ENCODE results near the gene FGFBP1. TPM values are rescaled to one million over a fixed set of nuclear protein-coding genes. Genes with fewer than 3 reads are reported as not detected.

Gene FGFBP1
- polyA plus RNA-seq, 2 of the 4 experiments (the other 2 are of a cell fraction), result 1.1 to 4.0 TPM

DNA sequence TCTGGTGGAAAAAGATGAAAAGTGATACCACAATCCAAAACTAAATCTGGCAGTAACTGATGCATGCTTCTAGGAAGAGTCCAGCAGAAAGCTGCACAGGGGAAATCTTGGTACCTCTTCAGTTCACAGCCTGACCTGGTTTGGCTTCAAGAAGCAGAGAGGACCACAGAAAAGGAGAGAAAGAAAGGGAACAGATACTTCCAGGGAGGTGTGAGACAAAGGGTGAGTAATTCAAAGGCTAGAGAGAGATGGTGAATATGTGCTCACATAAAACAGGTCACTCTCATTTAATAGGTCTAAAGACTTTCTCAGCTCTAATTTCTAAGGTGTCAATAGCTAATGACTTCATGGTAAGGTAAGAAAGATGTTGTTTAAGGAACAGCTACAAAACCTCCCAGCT, 13.2 kb upstream of the FGFBP1 start:
- Histone ChIP-seq H3K27ac (no peak overlapping the region), H3K4me2 (no peak overlapping the region), H3K9me3 (no peaks in the 10 kb centered on the region), H3K4me1 (peaks cover 5% of the 10 kb centered on the region), H3K4me3 (no peak overlapping the region)
- DNase-seq (ENCODE audit: low read depth in 1 of 2, low spot score in 1 of 2), result no peak
- FAIRE-seq, result no peak
- no peak for ATAC-seq
- TF ChIP-seq TP53 (CRISPR knock-in tag; IDR thresholded peaks at IDR 0.05) (no peak), ZNF302 (CRISPR knock-in tag; IDR thresholded peaks at IDR 0.05) (no peak), HES2 (IDR thresholded peaks at IDR 0.05) (no peak), PHF8 (IDR thresholded peaks at IDR 0.05; ENCODE audit: borderline replicate concordance, low read depth) (no peak), CBX8 (IDR thresholded peaks at IDR 0.05) (no peak)
- TF ChIP-seq, protein P1, sequence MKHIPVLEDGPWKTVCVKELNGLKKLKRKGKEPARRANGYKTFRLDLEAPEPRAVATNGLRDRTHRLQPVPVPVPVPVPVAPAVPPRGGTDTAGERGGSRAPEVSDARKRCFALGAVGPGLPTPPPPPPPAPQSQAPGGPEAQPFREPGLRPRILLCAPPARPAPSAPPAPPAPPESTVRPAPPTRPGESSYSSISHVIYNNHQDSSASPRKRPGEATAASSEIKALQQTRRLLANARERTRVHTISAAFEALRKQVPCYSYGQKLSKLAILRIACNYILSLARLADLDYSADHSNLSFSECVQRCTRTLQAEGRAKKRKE (CRISPR knock-in tag; IDR thresholded peaks at IDR 0.05; ENCODE audit: low read depth), result no peak
- ChIA-PET POLR2A (no interaction called here), CTCF (interaction anchor here (0.6 to 5.2 kb wide), 4 partner anchors 8 to 146 kb away, joined by 3 to 124 read pairs (median 11); no protein-coding TSS in a partner anchor)

GRCh38 chr4:15948826-15949225, 10.3 kb upstream of the FGFBP1 start:
- FAIRE-seq, result no peak
- DNase-seq (ENCODE audit: low read depth in 1 of 2, low spot score in 1 of 2), result no peak
- no peak overlapping the region for H3K27ac ChIP-seq
- H3K4me3 ChIP-seq, result no peak overlapping the region
- H3K4me2 ChIP-seq, result no peak overlapping the region
- no peaks in the 10 kb centered on the region for H3K9me3 ChIP-seq
- POLR2A ChIA-PET, result no interaction called here
- CTCF ChIA-PET, result interaction anchor here (0.9 to 3.1 kb wide), 5 partner anchors 9 to 143 kb away, joined by 3 to 20 read pairs (median 3); no protein-coding TSS in a partner anchor
- no peak for ATAC-seq
- 69% methylated on average over 9 of the region's 9 CpGs for WGBS (ENCODE audit: missing lambda C conversion rate)
- no peaks in the 10 kb centered on the region for H3K4me1 ChIP-seq
- TF ChIP-seq PBX3 (IDR thresholded peaks at IDR 0.05) (no peak), NFE2L2 (conservative IDR thresholded peaks at IDR 0.05; ENCODE audit: low read length) (no peak), RCOR1 (IDR thresholded peaks at IDR 0.05; ENCODE audit: low read depth, low read length) (no peak), FOSB (CRISPR knock-in tag; IDR thresholded peaks at IDR 0.05) (no peak), GATA3 (IDR thresholded peaks at IDR 0.05; ENCODE audit: borderline replicate concordance) (no peak), MAX (IDR thresholded peaks at IDR 0.05) (no peak), POLR2AphosphoS2 (conservative IDR thresholded peaks at IDR 0.05; ENCODE audit: low read length) (no peak), ZNF302 (CRISPR knock-in tag; IDR thresholded peaks at IDR 0.05) (no peak)
- TF ChIP-seq, protein P2, sequence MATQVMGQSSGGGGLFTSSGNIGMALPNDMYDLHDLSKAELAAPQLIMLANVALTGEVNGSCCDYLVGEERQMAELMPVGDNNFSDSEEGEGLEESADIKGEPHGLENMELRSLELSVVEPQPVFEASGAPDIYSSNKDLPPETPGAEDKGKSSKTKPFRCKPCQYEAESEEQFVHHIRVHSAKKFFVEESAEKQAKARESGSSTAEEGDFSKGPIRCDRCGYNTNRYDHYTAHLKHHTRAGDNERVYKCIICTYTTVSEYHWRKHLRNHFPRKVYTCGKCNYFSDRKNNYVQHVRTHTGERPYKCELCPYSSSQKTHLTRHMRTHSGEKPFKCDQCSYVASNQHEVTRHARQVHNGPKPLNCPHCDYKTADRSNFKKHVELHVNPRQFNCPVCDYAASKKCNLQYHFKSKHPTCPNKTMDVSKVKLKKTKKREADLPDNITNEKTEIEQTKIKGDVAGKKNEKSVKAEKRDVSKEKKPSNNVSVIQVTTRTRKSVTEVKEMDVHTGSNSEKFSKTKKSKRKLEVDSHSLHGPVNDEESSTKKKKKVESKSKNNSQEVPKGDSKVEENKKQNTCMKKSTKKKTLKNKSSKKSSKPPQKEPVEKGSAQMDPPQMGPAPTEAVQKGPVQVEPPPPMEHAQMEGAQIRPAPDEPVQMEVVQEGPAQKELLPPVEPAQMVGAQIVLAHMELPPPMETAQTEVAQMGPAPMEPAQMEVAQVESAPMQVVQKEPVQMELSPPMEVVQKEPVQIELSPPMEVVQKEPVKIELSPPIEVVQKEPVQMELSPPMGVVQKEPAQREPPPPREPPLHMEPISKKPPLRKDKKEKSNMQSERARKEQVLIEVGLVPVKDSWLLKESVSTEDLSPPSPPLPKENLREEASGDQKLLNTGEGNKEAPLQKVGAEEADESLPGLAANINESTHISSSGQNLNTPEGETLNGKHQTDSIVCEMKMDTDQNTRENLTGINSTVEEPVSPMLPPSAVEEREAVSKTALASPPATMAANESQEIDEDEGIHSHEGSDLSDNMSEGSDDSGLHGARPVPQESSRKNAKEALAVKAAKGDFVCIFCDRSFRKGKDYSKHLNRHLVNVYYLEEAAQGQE (IDR thresholded peaks at IDR 0.05), result no peak
- TF ChIP-seq, protein P3, sequence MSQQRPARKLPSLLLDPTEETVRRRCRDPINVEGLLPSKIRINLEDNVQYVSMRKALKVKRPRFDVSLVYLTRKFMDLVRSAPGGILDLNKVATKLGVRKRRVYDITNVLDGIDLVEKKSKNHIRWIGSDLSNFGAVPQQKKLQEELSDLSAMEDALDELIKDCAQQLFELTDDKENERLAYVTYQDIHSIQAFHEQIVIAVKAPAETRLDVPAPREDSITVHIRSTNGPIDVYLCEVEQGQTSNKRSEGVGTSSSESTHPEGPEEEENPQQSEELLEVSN (IDR thresholded peaks at IDR 0.05; ENCODE audit: borderline replicate concordance, low read depth), result no peak
- TF ChIP-seq, protein P4, sequence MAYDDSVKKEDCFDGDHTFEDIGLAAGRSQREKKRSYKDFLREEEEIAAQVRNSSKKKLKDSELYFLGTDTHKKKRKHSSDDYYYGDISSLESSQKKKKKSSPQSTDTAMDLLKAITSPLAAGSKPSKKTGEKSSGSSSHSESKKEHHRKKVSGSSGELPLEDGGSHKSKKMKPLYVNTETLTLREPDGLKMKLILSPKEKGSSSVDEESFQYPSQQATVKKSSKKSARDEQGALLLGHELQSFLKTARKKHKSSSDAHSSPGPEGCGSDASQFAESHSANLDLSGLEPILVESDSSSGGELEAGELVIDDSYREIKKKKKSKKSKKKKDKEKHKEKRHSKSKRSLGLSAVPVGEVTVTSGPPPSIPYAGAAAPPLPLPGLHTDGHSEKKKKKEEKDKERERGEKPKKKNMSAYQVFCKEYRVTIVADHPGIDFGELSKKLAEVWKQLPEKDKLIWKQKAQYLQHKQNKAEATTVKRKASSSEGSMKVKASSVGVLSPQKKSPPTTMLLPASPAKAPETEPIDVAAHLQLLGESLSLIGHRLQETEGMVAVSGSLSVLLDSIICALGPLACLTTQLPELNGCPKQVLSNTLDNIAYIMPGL (CRISPR knock-in tag; IDR thresholded peaks at IDR 0.05; ENCODE audit: borderline replicate concordance), result no peak
